PFSK-1 (cell line): ENCODE measurements around the gene RAB23.

Source experiments
- POLR2AphosphoS5 ChIP-seq: IDR thresholded peaks from 2 replicates; pipeline ENCODE4 v1.6.1; 2012; ENCODE audit warnings: low read depth, mild to moderate bottlenecking, control low read depth, low read length, moderate library complexity
- SIN3A ChIP-seq: IDR thresholded peaks from 2 replicates; pipeline ENCODE4 v1.6.1; 2012; ENCODE audit warnings: mild to moderate bottlenecking, low read length, moderate library complexity, borderline replicate concordance; ENCODE audit not compliant: insufficient read depth
- TF ChIP-seq, protein P1 (sequence below), 2 experiments: IDR thresholded peaks; 2 replicates each; pipeline versions ENCODE4 v1.6.1 to v1.8.0; 2011 to 2012; ENCODE audit warnings: low read depth in 2 of 2, low read length in 2 of 2, control low read depth in 1 of 2, inconsistent platforms in 1 of 2, mild to moderate bottlenecking in 1 of 2, moderate library complexity in 1 of 2; ENCODE audit not compliant: insufficient read depth in 1 of 2

DNA sequence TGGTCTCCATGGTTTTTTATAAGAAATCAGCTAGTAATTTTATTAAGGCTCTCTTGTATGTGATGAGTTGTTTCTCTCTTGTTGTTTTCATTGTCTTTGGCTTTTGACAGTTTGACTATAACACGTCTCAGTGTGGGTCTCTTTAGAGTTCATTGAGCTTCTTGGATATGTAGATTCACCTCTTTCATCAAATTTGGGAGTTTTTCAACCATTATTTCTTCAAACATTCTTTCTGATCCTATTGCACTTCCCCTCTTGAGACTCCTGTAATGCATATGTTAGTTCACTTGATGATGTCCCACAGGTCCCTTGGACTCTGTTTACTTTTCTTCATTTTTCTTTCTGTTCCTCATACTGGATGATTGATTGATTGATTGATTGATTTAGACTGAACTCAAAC, 57.0 kb downstream of the RAB23 start:
- TF ChIP-seq POLR2AphosphoS5, result no peak
- TF ChIP-seq, protein P1, sequence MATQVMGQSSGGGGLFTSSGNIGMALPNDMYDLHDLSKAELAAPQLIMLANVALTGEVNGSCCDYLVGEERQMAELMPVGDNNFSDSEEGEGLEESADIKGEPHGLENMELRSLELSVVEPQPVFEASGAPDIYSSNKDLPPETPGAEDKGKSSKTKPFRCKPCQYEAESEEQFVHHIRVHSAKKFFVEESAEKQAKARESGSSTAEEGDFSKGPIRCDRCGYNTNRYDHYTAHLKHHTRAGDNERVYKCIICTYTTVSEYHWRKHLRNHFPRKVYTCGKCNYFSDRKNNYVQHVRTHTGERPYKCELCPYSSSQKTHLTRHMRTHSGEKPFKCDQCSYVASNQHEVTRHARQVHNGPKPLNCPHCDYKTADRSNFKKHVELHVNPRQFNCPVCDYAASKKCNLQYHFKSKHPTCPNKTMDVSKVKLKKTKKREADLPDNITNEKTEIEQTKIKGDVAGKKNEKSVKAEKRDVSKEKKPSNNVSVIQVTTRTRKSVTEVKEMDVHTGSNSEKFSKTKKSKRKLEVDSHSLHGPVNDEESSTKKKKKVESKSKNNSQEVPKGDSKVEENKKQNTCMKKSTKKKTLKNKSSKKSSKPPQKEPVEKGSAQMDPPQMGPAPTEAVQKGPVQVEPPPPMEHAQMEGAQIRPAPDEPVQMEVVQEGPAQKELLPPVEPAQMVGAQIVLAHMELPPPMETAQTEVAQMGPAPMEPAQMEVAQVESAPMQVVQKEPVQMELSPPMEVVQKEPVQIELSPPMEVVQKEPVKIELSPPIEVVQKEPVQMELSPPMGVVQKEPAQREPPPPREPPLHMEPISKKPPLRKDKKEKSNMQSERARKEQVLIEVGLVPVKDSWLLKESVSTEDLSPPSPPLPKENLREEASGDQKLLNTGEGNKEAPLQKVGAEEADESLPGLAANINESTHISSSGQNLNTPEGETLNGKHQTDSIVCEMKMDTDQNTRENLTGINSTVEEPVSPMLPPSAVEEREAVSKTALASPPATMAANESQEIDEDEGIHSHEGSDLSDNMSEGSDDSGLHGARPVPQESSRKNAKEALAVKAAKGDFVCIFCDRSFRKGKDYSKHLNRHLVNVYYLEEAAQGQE (IDR thresholded peaks at IDR 0.05; ENCODE audit: insufficient read depth in 1 of 2, low read depth in 2 of 2, low read length in 2 of 2), result no peak
- TF ChIP-seq SIN3A, result no peak
